ENCODE data around the gene NEDD4. TPM values are rescaled to one million over a fixed set of nuclear protein-coding genes. Genes with fewer than 3 reads are reported as not detected.
A peak's percentile ranks its signal among the peaks of the same experiment; 100 is the strongest.

NEDD4 gene
- total RNA-seq, 1 experiment from 2014 or later, result 57.7 TPM

- no peak overlapping the region for H3K27ac Mint-ChIP-seq (ENCODE audit: low read depth, unreplicated experiment)
Measured at GRCh38 chr15:55989383-55989782, 4.0 kb downstream of the NEDD4 start.

DNA sequence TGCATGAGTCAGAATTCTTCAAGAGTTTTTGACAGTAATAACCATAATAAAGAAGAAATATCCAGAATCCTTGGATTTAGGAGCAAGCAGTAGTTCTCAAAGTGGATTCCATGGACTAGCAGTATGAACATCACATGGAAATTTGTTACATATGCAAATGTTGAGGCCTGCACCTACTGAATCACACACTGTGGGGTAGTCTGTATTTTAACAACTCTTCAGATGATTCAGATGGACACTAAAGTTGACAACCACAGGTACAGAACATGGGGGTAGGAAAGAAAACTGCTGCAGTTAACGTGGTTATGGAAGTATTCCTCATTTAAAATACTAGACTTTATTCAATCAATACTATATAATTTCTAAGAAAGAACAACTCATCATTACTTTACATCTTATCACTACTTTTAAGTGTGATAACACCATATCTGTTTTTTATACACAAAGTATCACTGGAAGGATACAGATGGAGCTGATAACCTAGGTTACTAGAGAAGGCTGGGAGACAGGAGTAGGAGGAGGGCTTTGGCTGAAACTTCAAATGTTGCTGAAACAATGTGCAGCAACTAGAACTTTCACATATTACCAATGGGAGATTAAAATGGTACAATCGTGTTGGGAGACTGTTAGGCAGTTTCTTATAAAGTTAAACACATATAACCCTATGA lies 11.7 kb downstream of the NEDD4 start:
- H3K27ac Mint-ChIP-seq (ENCODE audit: low read depth, unreplicated experiment), result peak overlapping the region; percentile 23
- CTCF ChIA-PET, result interaction anchor here (0.6 kb wide), 1 partner anchor 9 kb away, joined by 4 read pairs; no protein-coding TSS in a partner anchor

More at GRCh38 chr15:55989383-55989782, 4.0 kb downstream of the NEDD4 start:
- TF ChIP-seq, protein P1, sequence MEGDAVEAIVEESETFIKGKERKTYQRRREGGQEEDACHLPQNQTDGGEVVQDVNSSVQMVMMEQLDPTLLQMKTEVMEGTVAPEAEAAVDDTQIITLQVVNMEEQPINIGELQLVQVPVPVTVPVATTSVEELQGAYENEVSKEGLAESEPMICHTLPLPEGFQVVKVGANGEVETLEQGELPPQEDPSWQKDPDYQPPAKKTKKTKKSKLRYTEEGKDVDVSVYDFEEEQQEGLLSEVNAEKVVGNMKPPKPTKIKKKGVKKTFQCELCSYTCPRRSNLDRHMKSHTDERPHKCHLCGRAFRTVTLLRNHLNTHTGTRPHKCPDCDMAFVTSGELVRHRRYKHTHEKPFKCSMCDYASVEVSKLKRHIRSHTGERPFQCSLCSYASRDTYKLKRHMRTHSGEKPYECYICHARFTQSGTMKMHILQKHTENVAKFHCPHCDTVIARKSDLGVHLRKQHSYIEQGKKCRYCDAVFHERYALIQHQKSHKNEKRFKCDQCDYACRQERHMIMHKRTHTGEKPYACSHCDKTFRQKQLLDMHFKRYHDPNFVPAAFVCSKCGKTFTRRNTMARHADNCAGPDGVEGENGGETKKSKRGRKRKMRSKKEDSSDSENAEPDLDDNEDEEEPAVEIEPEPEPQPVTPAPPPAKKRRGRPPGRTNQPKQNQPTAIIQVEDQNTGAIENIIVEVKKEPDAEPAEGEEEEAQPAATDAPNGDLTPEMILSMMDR (IDR thresholded peaks at IDR 0.05; ENCODE audit: unreplicated experiment), result no peak
- DNase-seq (ENCODE audit: unreplicated experiment), result no peak
- H3K27me3 Mint-ChIP-seq (ENCODE audit: insufficient read depth, unreplicated experiment), result no peaks in the 10 kb centered on the region
- H3K9me3 Mint-ChIP-seq (ENCODE audit: unreplicated experiment), result no peaks in the 10 kb centered on the region
- no peak overlapping the region for H3K4me3 Mint-ChIP-seq (ENCODE audit: unreplicated experiment)
- intact Hi-C loops (cut with micrococcal nuclease), result no loop called here
- peaks cover 15% of the 10 kb centered on the region for H3K36me3 Mint-ChIP-seq (ENCODE audit: insufficient read depth, unreplicated experiment)
- H3K4me1 Mint-ChIP-seq (ENCODE audit: insufficient read depth, unreplicated experiment), result peaks cover 27% of the 10 kb centered on the region
- POLR2A ChIA-PET, result interaction anchor here (1.0 to 6.8 kb wide), 7 partner anchors 9 to 247 kb away, joined by 3 to 27 read pairs (median 5); no protein-coding TSS in a partner anchor
- BruUV-seq (replicated peaks), result no TSS peak
- CTCF ChIA-PET, result interaction anchor here (0.6 to 1.6 kb wide), 8 partner anchors 10 to 342 kb away, joined by 3 to 6 read pairs (median 4); no protein-coding TSS in a partner anchor

DNA sequence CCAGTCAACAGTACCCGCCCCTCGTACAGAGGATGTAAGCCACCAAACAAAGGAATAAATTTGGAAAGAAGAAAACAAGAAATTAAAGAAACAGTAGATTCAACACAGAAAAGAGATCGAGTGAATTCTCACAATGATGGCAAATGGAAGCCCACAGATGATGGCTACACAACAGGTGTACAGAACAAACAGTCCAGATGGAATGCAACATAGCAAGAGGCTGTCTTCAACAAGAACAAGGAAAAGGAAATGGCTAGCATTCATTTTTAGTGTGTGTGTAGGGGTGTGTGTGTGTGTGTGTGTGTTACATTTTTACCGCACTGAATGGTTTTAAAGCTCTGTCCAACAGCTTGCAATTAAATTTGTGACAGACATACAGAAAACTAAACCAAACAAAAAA lies 12.9 kb downstream of the NEDD4 start:
- intact Hi-C loops (cut with micrococcal nuclease), result no loop called here
- H3K36me3 Mint-ChIP-seq (ENCODE audit: insufficient read depth, unreplicated experiment), result peaks cover 13% of the 10 kb centered on the region
- BruUV-seq (replicated peaks), result no TSS peak
- peaks cover 12% of the 10 kb centered on the region for H3K4me1 Mint-ChIP-seq (ENCODE audit: insufficient read depth, unreplicated experiment)
- POLR2A ChIA-PET, result interaction anchor here (0.6 to 1.5 kb wide), 4 partner anchors 9 to 63 kb away, joined by 3 to 4 read pairs (median 3); partner anchors contain the start of gene NEDD4
- TF ChIP-seq, protein P1 (IDR thresholded peaks at IDR 0.05; ENCODE audit: unreplicated experiment), result no peak
- no peaks in the 10 kb centered on the region for H3K27me3 Mint-ChIP-seq (ENCODE audit: insufficient read depth, unreplicated experiment)
- H3K4me3 Mint-ChIP-seq (ENCODE audit: unreplicated experiment), result no peak overlapping the region
- no peak for DNase-seq (ENCODE audit: unreplicated experiment)
- CTCF ChIA-PET, result no interaction called here
- no peak overlapping the region for H3K27ac Mint-ChIP-seq (ENCODE audit: low read depth, unreplicated experiment)
- H3K9me3 Mint-ChIP-seq (ENCODE audit: unreplicated experiment), result peaks cover 5% of the 10 kb centered on the region

More for the DNA sequence above, 11.7 kb downstream of the NEDD4 start:
- DNase-seq (ENCODE audit: unreplicated experiment), result no peak
- H3K4me1 Mint-ChIP-seq (ENCODE audit: insufficient read depth, unreplicated experiment), result peaks cover 12% of the 10 kb centered on the region
- TF ChIP-seq, protein P1 (IDR thresholded peaks at IDR 0.05; ENCODE audit: unreplicated experiment), result no peak
- peaks cover 13% of the 10 kb centered on the region for H3K36me3 Mint-ChIP-seq (ENCODE audit: insufficient read depth, unreplicated experiment)
- intact Hi-C loops (cut with micrococcal nuclease), result no loop called here
- no peaks in the 10 kb centered on the region for H3K27me3 Mint-ChIP-seq (ENCODE audit: insufficient read depth, unreplicated experiment)
- no TSS peak for BruUV-seq (replicated peaks)
- no peaks in the 10 kb centered on the region for H3K9me3 Mint-ChIP-seq (ENCODE audit: unreplicated experiment)
- POLR2A ChIA-PET, result interaction anchor here (0.6 to 1.3 kb wide), 2 partner anchors 8 to 108 kb away, joined by 3 read pairs; no protein-coding TSS in a partner anchor
- no peak overlapping the region for H3K4me3 Mint-ChIP-seq (ENCODE audit: unreplicated experiment)

DNA sequence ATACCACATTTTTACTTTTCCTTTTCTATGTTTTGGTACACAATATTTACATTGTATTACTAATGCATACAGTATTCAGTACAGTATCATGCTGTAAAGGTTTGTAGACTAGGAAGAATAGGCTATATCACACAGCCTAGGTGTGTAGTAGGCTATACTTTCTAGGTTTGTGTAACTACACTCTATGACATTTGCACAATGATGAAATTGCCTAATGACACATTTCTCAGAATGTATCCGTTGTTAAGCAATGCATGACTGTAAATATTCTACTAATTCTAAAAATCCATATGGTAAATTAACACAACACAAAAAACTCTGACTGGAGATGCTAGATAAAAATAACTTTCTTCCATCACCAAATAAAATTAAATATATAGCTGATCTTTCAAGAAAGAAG lies 16.2 kb downstream of the NEDD4 start:
- TF ChIP-seq, protein P1 (IDR thresholded peaks at IDR 0.05; ENCODE audit: unreplicated experiment), result no peak
- CTCF ChIA-PET, result interaction anchor here (0.8 kb wide), 1 partner anchor 329 kb away, joined by 3 read pairs; no protein-coding TSS in a partner anchor
- peaks cover 8% of the 10 kb centered on the region for H3K36me3 Mint-ChIP-seq (ENCODE audit: insufficient read depth, unreplicated experiment)
- POLR2A ChIA-PET, result interaction anchor here (1.2 kb wide), 1 partner anchor 20 kb away, joined by 3 read pairs; no protein-coding TSS in a partner anchor
- H3K4me3 Mint-ChIP-seq (ENCODE audit: unreplicated experiment), result no peak overlapping the region
- no peaks in the 10 kb centered on the region for H3K27me3 Mint-ChIP-seq (ENCODE audit: insufficient read depth, unreplicated experiment)
- H3K4me1 Mint-ChIP-seq (ENCODE audit: insufficient read depth, unreplicated experiment), result no peaks in the 10 kb centered on the region
- H3K9me3 Mint-ChIP-seq (ENCODE audit: unreplicated experiment), result peaks cover 10% of the 10 kb centered on the region
- no peak overlapping the region for H3K27ac Mint-ChIP-seq (ENCODE audit: low read depth, unreplicated experiment)
- intact Hi-C loops (cut with micrococcal nuclease), result no loop called here
- DNase-seq (ENCODE audit: unreplicated experiment), result peak; percentile 52
- no TSS peak for BruUV-seq (replicated peaks)
